ENCODE results near the gene PPT2.

- no peak for TF ChIP-seq CTCF (IDR thresholded peaks at IDR 0.05; ENCODE audit: low read length)
- no peak for TF ChIP-seq EZH2 (optimal IDR thresholded peaks at IDR 0.05; ENCODE audit: low read depth, low read length)
- no peak for TF ChIP-seq EZH2phosphoT487 (IDR thresholded peaks at IDR 0.05; ENCODE audit: low read length)
Measured at GRCh38 chr6:32139590-32139989, 14.4 kb upstream of the PPT2 start.
